HFF-Myc (cell line): ENCODE measurements around the gene VILL.

Experiments
- DNase-seq: peaks from one replicate; pipeline ENCODE4 v3.0.0-alpha.2; 2011; ENCODE audit warnings: low read depth; ENCODE audit errors: extremely low read depth
- H3K4me3 ChIP-seq: replicated peaks from 2 replicates; pipeline ENCODE4 v1.5.1; 2011; ENCODE audit warnings: low read depth, mild to moderate bottlenecking, control low read depth, low read length
- CTCF ChIP-seq: IDR thresholded peaks from 2 replicates; pipeline ENCODE4 v1.5.1; 2012; ENCODE audit warnings: mild to moderate bottlenecking, low read depth, low read length, control low read depth; ENCODE audit errors: missing control alignments

Gene VILL

GRCh38 chr3:37990527-37990926, at the start of gene VILL:
Gene VILL, plus strand, starts transcription at chr3:37990786. Its CDS starts 2,887 bp downstream, at chr3:37993673.
- TF ChIP-seq CTCF = no peak
- H3K4me3 ChIP-seq = no peak within 1 kb of the TSS
- DNase-seq = no peak

GRCh38 chr3:37941608-37942508, 48.7 kb upstream of the VILL start:
- TF ChIP-seq CTCF = no peak
- H3K4me3 ChIP-seq = no peak overlapping the region
- no peak for DNase-seq

- H3K4me3 ChIP-seq = no peak overlapping the region
- DNase-seq = no peak
- no peak for TF ChIP-seq CTCF
Observed at GRCh38 chr3:37942646-37943045, 47.9 kb upstream of the VILL start.

DNA sequence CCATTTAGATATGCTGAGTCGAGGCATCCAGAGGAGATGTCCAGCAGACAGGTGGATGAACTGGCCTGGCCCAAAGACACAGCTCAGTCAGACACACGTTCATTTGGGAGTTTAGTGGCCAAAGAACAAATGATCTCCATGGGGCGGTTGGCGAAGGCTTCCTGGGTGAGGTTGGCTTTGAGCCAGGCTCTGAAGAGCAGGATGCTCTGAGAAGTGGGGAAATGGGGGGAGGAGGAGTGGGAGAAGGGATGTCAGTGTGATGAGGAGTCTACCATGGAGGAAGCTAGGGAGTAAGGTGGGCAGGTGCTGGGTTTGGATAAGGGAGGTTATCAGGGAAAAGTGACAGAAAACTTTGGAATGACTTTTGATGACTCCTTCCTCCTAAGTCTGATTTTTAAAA, 47.5 kb upstream of the VILL start:
- DNase-seq = no peak
- H3K4me3 ChIP-seq = no peak overlapping the region
- no peak for TF ChIP-seq CTCF

DNA sequence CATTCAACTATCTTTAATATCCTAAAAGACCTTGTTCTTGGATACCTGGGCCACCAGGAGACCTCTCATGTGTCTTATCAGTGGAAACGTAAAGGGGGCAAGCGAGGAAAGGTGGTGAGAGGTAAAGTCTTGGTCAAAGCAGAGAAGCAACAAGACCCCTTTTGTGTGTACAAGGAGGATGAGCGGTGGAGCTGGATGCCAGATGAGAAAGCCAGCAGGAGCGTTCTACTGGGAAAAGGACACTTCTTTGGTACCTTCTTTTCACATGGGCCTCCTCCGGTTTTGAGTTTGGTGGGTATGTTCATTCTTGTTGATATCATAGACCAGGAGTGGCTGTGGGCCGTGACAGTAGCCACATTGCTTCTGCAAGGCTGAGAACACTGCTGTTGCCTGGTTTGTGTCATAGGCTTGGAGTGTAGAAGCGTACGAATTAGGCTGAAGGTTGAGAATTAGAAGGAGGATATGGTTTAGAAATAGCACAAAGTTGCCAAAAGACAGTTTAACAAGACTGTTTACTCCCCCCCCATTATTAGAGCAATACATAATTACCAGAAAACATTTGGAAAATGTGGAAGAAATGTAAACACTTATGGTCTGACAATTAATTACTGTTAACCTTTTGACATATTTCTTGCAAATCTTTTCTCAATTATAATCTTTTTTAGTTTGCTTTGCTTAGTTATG, 46.8 kb upstream of the VILL start:
- no peak overlapping the region for H3K4me3 ChIP-seq
- TF ChIP-seq CTCF = no peak
- no peak for DNase-seq

DNA sequence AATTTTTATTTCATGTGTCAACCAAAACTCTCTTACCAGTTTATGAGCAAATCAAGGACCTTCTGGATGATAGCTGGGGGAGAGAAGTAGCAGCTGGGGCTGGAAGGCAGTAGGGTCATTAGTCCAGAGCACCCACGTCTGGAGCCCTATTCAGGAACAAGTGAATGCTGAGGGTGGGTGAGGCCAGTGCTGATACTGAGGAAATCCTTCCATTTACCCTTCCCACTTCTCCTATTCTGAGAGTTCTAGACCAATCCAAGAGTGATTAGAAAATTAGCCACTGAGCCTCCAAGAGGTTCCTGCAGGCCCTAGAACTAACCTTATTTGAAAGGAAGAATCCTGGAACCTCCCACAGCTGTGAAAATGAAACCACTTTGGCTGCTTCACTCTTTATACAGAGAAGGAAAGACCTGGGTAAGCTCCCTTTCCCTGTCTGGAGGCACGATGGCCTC, 46.2 kb upstream of the VILL start:
- H3K4me3 ChIP-seq = no peak overlapping the region
- no peak for DNase-seq
- no peak for TF ChIP-seq CTCF
